SH-SY5Y (cell line): Measurements from ENCODE around the gene RAPGEF2.

Experiments used
- GATA2 ChIP-seq: IDR thresholded peaks from 2 replicates; pipeline ENCODE4 v1.6.1; 2011; ENCODE audit warnings: mild to moderate bottlenecking, low read depth, low read length
- GATA3 ChIP-seq: IDR thresholded peaks from 2 replicates; pipeline ENCODE4 v1.6.1; 2011; ENCODE audit warnings: low read depth, mild to moderate bottlenecking, low read length, moderate library complexity

GRCh38 chr4:159175989-159176375 is 73.1 kb downstream of the RAPGEF2 start:
- TF ChIP-seq GATA3 (no peak), GATA2 (no peak)
